ENCODE data around the gene FAM135A. TPM values are rescaled to one million over a fixed set of nuclear protein-coding genes. Genes with fewer than 3 reads are reported as not detected.

Gene FAM135A
- total and polyA plus RNA-seq, 9 of the 15 experiments (the other 6 are each of a cell fraction or from before 2014, with no cell fraction given): 7.4 to 32.9 (median 19.2) TPM

DNA sequence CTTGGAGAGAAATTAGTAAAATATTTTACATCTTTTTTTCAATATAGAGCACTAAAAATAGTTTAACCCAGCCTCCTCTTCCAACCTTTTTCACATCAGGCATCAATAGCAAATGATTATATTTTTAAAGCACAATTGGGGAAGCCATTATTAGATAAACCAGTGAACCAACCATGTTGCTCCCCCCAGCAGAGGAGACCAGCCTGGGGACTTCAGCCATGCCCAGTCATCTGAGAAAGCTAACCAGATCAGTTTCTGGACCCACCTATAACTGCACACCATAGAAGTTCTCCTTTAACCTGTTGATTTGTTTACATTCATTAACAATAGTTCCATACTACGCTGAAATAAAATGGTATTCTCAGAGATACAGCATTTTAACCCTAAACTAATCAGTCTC lies 139.7 kb downstream of the FAM135A start (continued):
- TF ChIP-seq, protein P1, sequence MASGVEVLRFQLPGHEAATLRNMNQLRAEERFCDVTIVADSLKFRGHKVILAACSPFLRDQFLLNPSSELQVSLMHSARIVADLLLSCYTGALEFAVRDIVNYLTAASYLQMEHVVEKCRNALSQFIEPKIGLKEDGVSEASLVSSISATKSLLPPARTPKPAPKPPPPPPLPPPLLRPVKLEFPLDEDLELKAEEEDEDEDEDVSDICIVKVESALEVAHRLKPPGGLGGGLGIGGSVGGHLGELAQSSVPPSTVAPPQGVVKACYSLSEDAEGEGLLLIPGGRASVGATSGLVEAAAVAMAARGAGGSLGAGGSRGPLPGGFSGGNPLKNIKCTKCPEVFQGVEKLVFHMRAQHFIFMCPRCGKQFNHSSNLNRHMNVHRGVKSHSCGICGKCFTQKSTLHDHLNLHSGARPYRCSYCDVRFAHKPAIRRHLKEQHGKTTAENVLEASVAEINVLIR (CRISPR knock-in tag; IDR thresholded peaks at IDR 0.05): no peak
- TF ChIP-seq KLF10 (CRISPR knock-in tag; IDR thresholded peaks at IDR 0.05) (no peak), ZNF239 (CRISPR knock-in tag; IDR thresholded peaks at IDR 0.05) (no peak)

DNA sequence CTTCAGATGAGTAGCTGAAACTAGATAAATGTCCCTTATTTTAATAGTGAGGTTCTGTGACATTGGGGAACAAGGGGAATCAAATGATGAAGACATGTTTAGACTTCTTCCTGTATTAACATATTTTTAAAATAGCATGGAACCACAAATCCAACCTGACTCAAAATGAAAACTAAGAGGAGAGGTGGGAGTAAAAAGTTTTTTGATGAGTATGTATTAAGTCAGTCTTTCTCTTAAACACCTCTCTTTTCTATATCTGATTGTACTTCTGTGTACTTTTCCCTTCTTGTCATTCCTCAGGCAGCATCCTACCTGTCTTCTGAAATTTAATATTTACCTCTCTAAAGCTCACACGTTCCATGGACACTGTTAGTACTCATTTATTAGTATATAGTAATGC lies 144.7 kb downstream of the FAM135A start:
- H2AFZ ChIP-seq (ENCODE audit: low read depth, low read length): no peak overlapping the region
- no peaks in the 10 kb centered on the region for H3K9me3 ChIP-seq (replicated peaks; ENCODE audit: control insufficient read depth, insufficient read depth, low read depth, low read length)
- intact Hi-C loops (cut with micrococcal nuclease) (no loop called here), in situ Hi-C loops (cut with MboI) (no loop called here)
- BruUV-seq (replicated peaks): no TSS peak
- H3K9ac ChIP-seq (ENCODE audit: insufficient read depth in 1 of 2, low read depth in 2 of 2, low read length in 2 of 2): no peak overlapping the region
- H3K9me1 ChIP-seq (ENCODE audit: control insufficient read depth, insufficient read depth, low read length): no peaks in the 10 kb centered on the region
- CTCF ChIA-PET (ENCODE audit: low intra/inter-chr PET ratio): no interaction called here
- 27% methylated on average over 1 of the region's 1 CpG for WGBS (ENCODE audit: insufficient coverage, low coverage, missing lambda C conversion rate)
- DNase-seq (ENCODE audit: extremely low read depth in 1 of 4, low spot score in 3 of 4) (no peak), ATAC-seq (no peak), FAIRE-seq (no peak)
- H3K4me2 ChIP-seq (ENCODE audit: insufficient read depth, low read length): no peak overlapping the region
- POLR2A ChIA-PET: interaction anchor here (1.1 kb wide), 1 partner anchor 120 kb away, joined by 3 read pairs; no protein-coding TSS in a partner anchor
- no peaks in the 10 kb centered on the region for H3K27me3 ChIP-seq (ENCODE audit: control insufficient read depth in 2 of 2, insufficient read depth in 2 of 2, low read length in 2 of 2)
- no peak overlapping the region for H3K4me3 ChIP-seq
- no peaks in the 10 kb centered on the region for H4K20me1 ChIP-seq (replicated peaks; ENCODE audit: control insufficient read depth, insufficient read depth, low read length)
- no peak overlapping the region for H3K27ac ChIP-seq (ENCODE audit: extremely low read depth, low read depth, low read length)
- no peaks in the 10 kb centered on the region for H3K79me2 ChIP-seq (ENCODE audit: control insufficient read depth, insufficient read depth, low read length)
- no peaks in the 10 kb centered on the region for H3K4me1 ChIP-seq (replicated peaks in 1 of 2; ENCODE audit: control insufficient read depth in 2 of 2, insufficient read depth in 2 of 2, low read length in 2 of 2)
- peaks cover 2% of the 10 kb centered on the region; the same call in 1 of the 3 replicates for H3K36me3 ChIP-seq (ENCODE audit: control insufficient read depth, insufficient read depth, low read length)
- no peak for TF ChIP-seq ETS1 (conservative IDR thresholded peaks at IDR 0.05; ENCODE audit: control insufficient read depth, low read depth, low read length)
- no peak for TF ChIP-seq NR0B1 (IDR thresholded peaks at IDR 0.05; ENCODE audit: partially characterized antibody)
- no peak for TF ChIP-seq GTF2E2 (tag; IDR thresholded peaks at IDR 0.05)
- TF ChIP-seq TRIM24 (IDR thresholded peaks at IDR 0.05): no peak
- TF ChIP-seq TRIM28 (IDR thresholded peaks at IDR 0.05): no peak
- TF ChIP-seq ZBTB17 (CRISPR knock-in tag; IDR thresholded peaks at IDR 0.05): no peak
- TF ChIP-seq, protein P2, sequence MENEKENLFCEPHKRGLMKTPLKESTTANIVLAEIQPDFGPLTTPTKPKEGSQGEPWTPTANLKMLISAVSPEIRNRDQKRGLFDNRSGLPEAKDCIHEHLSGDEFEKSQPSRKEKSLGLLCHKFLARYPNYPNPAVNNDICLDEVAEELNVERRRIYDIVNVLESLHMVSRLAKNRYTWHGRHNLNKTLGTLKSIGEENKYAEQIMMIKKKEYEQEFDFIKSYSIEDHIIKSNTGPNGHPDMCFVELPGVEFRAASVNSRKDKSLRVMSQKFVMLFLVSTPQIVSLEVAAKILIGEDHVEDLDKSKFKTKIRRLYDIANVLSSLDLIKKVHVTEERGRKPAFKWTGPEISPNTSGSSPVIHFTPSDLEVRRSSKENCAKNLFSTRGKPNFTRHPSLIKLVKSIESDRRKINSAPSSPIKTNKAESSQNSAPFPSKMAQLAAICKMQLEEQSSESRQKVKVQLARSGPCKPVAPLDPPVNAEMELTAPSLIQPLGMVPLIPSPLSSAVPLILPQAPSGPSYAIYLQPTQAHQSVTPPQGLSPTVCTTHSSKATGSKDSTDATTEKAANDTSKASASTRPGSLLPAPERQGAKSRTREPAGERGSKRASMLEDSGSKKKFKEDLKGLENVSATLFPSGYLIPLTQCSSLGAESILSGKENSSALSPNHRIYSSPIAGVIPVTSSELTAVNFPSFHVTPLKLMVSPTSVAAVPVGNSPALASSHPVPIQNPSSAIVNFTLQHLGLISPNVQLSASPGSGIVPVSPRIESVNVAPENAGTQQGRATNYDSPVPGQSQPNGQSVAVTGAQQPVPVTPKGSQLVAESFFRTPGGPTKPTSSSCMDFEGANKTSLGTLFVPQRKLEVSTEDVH (IDR thresholded peaks at IDR 0.05; ENCODE audit: low read depth, partially characterized antibody): no peak
- no peak for TF ChIP-seq STAT5A (IDR thresholded peaks at IDR 0.05; ENCODE audit: borderline replicate concordance, low read length)
- TF ChIP-seq HLTF (IDR thresholded peaks at IDR 0.05): no peak
- TF ChIP-seq, protein P3, sequence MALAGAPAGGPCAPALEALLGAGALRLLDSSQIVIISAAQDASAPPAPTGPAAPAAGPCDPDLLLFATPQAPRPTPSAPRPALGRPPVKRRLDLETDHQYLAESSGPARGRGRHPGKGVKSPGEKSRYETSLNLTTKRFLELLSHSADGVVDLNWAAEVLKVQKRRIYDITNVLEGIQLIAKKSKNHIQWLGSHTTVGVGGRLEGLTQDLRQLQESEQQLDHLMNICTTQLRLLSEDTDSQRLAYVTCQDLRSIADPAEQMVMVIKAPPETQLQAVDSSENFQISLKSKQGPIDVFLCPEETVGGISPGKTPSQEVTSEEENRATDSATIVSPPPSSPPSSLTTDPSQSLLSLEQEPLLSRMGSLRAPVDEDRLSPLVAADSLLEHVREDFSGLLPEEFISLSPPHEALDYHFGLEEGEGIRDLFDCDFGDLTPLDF (CRISPR knock-in tag; IDR thresholded peaks at IDR 0.05): no peak
- no peak for TF ChIP-seq YY1 (IDR thresholded peaks at IDR 0.05; ENCODE audit: borderline replicate concordance in 1 of 3, control insufficient read depth in 1 of 3, extremely low read depth in 1 of 3, insufficient read depth in 3 of 3, insufficient read length in 1 of 3, insufficient replicate concordance in 2 of 3, low read depth in 1 of 3, low read length in 2 of 3)
